Esophagus muscularis mucosa (tissue), 4 donors: ENCODE data around the gene RNF220. TPM values are rescaled to one million over a fixed set of nuclear protein-coding genes. Genes with fewer than 3 reads are reported as not detected.

ENCODE experiments used
- DNase-seq: peaks from one replicate; pipeline ENCODE4 v3.0.0-alpha.2; 2017; ENCODE audit errors: extremely low spot score
- H3K27ac ChIP-seq, 4 donors: fragments of 200-600 bp; sonication (generic); replicated peaks in 1 of 4; 1 replicate in 3 of 4; 2 replicates in 1 of 4; pipeline ENCODE4 v1.5.1; 2016 to 2019; ENCODE audit warnings: mild to moderate bottlenecking in 1 of 4
- H3K27me3 ChIP-seq, 4 donors: fragments of 200-600 bp; sonication (generic); one replicate each; pipeline versions ENCODE4 v1.5.1 to v1.6.0; 2016 to 2019
- H3K36me3 ChIP-seq, 4 donors: fragments of 200-600 bp; sonication (generic); one replicate each; pipeline ENCODE4 v1.5.1; 2016 to 2019
- H3K4me1 ChIP-seq, 4 donors: fragments of 200-600 bp; sonication (generic); one replicate each; pipeline ENCODE4 v1.5.1; 2016 to 2019
- H3K4me3 ChIP-seq, 4 donors: fragments of 200-600 bp; sonication (generic); 1 replicate in 2 of 4; 2 replicates in 2 of 4; pipeline ENCODE4 v1.5.1; 2016 to 2019; ENCODE audit warnings: mild to moderate bottlenecking in 4 of 4, moderate library complexity in 1 of 4
- H3K9me3 ChIP-seq, 4 donors: fragments of 200-600 bp; sonication (generic); 1 replicate in 3 of 4; 2 replicates in 1 of 4; pipeline ENCODE4 v1.5.1; 2016 to 2019
- EP300 ChIP-seq: sonication (generic); formaldehyde crosslinking; IDR thresholded peaks from one replicate; pipeline ENCODE4 v1.6.1; 2017; ENCODE audit warnings: antibody characterized with exemption
- POLR2A ChIP-seq: fragments of 450-650 bp; IDR thresholded peaks from one replicate; pipeline ENCODE4 v1.6.1; 2017; ENCODE audit warnings: antibody characterized with exemption, moderate library complexity, mild to moderate bottlenecking, low read depth
- POLR2AphosphoS5 ChIP-seq, 2 donors: sonication (generic); formaldehyde crosslinking; IDR thresholded peaks; one replicate each; pipeline ENCODE4 v1.6.1; 2017; ENCODE audit warnings: antibody characterized with exemption in 2 of 2
- WGBS: methylation state at CpG from one replicate; pipeline ENCODE4 v1.1.5; 2018; 5-methylcytosine and 5-hydroxymethylcytosine counted together
- intact Hi-C: fragments of 100-400 bp; cut with DNase I; formaldehyde crosslinking; loops from one replicate; pipeline ENCODE4 v1.15.1; 2023
- total RNA-seq, 4 donors: library from RNA; depleted of rRNA; stranded (reverse); fragments of >200 nt; gene quantifications; one replicate each; pipeline versions ENCODE4 v1.1.0 to v1.2.1, GENCODE V29; 2016
- TF ChIP-seq, protein P1 (sequence below), 3 experiments: fragments of 200-600 bp in 2 of 3; fragments of 450-650 bp in 1 of 3; sonication (generic) in 2 of 3; IDR thresholded peaks; one replicate each; pipeline ENCODE4 v1.5.1; 2017 to 2019; ENCODE audit warnings: antibody characterized with exemption in 3 of 3, mild to moderate bottlenecking in 2 of 3, moderate library complexity in 1 of 3

The RNF220 gene
- total RNA-seq, 4 donors from 2014 or later = 112 to 157 (median 126) TPM

DNA sequence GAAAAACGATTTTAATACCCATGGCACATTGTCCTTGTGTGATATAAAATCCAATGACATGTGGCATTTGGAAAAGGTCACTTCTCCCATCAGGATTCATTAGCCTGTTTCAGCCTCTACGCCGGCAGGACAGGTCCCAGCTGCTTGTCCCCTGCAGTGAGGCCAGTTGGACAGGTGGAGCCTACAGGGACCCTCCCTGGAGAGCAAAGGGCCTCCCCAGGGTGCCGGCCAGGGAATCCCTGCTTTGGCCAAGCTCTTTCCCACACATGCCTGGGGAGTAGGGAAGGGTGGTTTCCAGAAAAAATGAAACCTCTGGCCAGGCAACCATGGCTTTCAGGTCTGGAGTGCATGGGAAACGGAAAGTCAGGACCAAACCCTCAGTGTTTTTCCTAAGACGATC lies 176.2 kb downstream of the RNF220 start:
- WGBS = 81% methylated on average over 5 of the region's 6 CpGs
- H3K36me3 ChIP-seq = no peaks in the 10 kb centered on the region
- H3K4me1 ChIP-seq = no peaks in the 10 kb centered on the region
- TF ChIP-seq EP300 (no peak), POLR2AphosphoS5 (IDR thresholded peaks at IDR 0.05) (no peak), POLR2A (no peak)
- TF ChIP-seq, protein P1, sequence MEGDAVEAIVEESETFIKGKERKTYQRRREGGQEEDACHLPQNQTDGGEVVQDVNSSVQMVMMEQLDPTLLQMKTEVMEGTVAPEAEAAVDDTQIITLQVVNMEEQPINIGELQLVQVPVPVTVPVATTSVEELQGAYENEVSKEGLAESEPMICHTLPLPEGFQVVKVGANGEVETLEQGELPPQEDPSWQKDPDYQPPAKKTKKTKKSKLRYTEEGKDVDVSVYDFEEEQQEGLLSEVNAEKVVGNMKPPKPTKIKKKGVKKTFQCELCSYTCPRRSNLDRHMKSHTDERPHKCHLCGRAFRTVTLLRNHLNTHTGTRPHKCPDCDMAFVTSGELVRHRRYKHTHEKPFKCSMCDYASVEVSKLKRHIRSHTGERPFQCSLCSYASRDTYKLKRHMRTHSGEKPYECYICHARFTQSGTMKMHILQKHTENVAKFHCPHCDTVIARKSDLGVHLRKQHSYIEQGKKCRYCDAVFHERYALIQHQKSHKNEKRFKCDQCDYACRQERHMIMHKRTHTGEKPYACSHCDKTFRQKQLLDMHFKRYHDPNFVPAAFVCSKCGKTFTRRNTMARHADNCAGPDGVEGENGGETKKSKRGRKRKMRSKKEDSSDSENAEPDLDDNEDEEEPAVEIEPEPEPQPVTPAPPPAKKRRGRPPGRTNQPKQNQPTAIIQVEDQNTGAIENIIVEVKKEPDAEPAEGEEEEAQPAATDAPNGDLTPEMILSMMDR (IDR thresholded peaks at IDR 0.05) = no peak
- H3K27me3 ChIP-seq = peaks cover 0 to 18% (median 2%) of the 10 kb centered on the region in 4 donors
- no peak overlapping the region for H3K27ac ChIP-seq
- H3K9me3 ChIP-seq = no peaks in the 10 kb centered on the region
- no peak overlapping the region for H3K4me3 ChIP-seq
- intact Hi-C loops = no loop called here
- DNase-seq = no peak

DNA sequence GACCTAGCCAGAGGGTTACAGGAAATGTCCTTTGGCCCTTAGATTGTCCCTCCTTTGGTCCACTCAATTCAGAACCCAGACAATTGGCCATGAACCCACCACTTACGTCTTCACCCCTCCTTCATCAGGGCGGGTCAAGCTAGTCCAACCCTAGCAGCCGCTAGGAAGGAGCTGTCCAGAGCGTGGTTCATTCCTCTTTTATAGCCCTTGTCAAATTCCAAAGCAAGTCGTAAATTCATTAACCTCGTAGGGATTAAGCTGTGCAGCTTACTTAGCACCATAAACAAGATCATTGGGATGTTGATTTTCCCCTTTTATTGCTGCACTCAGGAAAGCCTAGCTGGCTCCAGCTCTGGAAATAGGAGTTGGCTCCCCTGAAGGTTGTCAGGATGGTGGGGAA lies 179.1 kb downstream of the RNF220 start:
- Histone ChIP-seq H3K27me3 (peaks cover 0 to 39% (median 0%) of the 10 kb centered on the region in 4 donors), H3K4me3 (no peak overlapping the region), H3K27ac (no peak overlapping the region), H3K36me3 (no peaks in the 10 kb centered on the region), H3K9me3 (no peaks in the 10 kb centered on the region), H3K4me1 (no peaks in the 10 kb centered on the region)
- no peak for TF ChIP-seq POLR2AphosphoS5 (IDR thresholded peaks at IDR 0.05)
- no peak for TF ChIP-seq EP300
- no peak for TF ChIP-seq POLR2A
- TF ChIP-seq, protein P1 (IDR thresholded peaks at IDR 0.05) = no peak
- intact Hi-C loops = no loop called here
- WGBS = 61% methylated on average over 6 of the region's 6 CpGs
- no peak for DNase-seq

DNA sequence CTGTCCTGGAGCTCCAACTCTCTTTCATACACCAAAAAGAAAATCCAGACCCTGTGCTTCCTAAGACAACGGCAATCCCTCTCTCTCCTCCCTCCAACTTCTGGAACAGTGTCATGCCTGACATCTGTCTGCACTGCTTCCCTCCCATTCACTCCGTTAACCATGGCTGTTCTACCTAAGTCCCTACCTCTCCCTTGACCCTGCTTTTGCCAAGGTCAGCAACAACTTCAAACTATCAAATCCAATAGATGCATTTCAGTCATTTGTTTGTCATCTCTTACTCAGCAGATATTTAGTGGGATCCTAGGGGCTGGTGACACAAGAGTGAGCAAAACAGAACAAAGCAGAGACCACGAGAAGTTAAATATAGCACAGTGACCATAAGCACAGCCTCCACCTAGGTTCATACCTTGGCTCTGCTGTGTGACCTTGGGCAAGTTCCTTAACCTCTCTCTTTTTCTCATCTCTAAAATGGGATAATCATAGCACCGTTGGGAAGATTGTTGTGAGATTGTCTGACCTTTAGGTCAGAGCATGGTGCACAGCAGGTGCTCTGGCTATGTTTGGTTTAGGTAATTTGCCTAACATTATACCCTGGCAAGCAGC lies 180.4 kb downstream of the RNF220 start:
- Histone ChIP-seq H3K36me3 (no peaks in the 10 kb centered on the region), H3K27ac (no peak overlapping the region), H3K27me3 (peaks cover 0 to 39% (median 0%) of the 10 kb centered on the region in 4 donors), H3K9me3 (no peaks in the 10 kb centered on the region), H3K4me1 (no peaks in the 10 kb centered on the region), H3K4me3 (no peak overlapping the region)
- DNase-seq = no peak
- TF ChIP-seq EP300 = no peak
- no peak for TF ChIP-seq POLR2A
- no peak for TF ChIP-seq POLR2AphosphoS5 (IDR thresholded peaks at IDR 0.05)
- TF ChIP-seq, protein P1 (IDR thresholded peaks at IDR 0.05) = no peak
- intact Hi-C loops = no loop called here
- 57% methylated on average over 4 of the region's 4 CpGs for WGBS

DNA sequence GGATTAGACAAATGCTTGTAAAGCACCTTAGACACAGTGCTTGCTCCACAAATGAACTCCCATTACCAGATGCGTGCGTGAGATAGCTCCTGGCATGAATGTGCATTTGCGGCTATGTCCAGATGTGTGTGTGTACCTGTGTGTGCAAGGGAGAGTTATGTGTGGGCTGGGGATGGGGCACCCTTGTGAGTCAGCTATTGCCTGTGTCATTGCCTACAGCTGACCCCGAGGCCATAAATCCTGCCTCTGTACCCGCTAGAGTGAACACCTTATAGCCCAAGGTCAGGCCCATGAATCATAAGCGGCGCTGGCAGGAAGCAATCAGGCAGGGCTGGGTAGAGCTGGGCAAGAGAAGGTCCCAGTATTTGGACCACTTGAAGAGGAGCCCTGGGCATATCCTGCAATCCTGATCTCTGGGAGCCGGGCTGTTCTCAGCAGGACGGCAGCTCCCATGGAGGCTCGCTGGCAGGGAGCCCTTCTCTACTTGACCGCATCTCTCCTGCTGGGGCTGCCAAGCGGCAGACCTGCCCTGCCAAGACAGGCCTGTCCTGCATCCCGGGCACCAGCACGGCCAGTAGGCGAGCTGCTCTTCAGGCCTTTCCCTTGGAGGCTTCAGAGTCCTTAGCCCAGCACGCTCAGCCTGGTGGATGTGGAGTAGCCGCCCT lies 182.9 kb downstream of the RNF220 start:
- TF ChIP-seq, protein P1 (IDR thresholded peaks at IDR 0.05) = no peak
- no peak for TF ChIP-seq POLR2A
- DNase-seq = no peak
- H3K4me1 ChIP-seq = no peaks in the 10 kb centered on the region
- WGBS = 91% methylated on average over 12 of the region's 17 CpGs
- no peak overlapping the region for H3K4me3 ChIP-seq
- no peaks in the 10 kb centered on the region for H3K36me3 ChIP-seq
- H3K9me3 ChIP-seq = no peaks in the 10 kb centered on the region
- no peak overlapping the region for H3K27ac ChIP-seq
- peaks cover 0 to 39% (median 0%) of the 10 kb centered on the region in 4 donors for H3K27me3 ChIP-seq
- intact Hi-C loops = no loop called here
